ENCODE measurements around the gene ZNF365. TPM values are rescaled to one million over a fixed set of nuclear protein-coding genes. Genes with fewer than 3 reads are reported as not detected.

ZNF365 gene
- total RNA-seq, 4 donors from 2014 or later = 0.56 to 4.7 (median 1.2) TPM

DNA sequence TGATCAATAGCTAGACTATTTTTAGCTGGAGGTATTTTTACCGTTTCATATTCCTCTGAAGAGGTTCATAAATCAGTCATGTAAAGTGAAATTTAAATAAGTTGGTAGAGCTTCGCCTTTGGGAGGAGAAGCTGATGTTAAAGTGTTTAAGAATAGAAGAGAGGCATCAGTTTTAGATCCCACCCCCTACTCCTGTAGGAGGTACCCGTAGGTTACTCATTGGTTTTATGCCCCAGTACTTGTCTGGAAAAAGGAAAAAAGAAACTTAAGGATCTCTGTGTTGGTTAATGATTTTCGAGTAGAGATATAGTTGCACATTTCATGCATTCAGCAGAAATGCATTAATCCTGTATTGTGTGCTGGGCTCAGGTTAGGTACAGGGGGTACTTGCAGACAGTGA, 8.7 kb downstream of the ZNF365 start:
- no peak overlapping the region for H3K27ac ChIP-seq
- no peaks in the 10 kb centered on the region for H3K9me3 ChIP-seq
- H3K4me1 ChIP-seq = no peaks in the 10 kb centered on the region
- intact Hi-C loops (cut with DNase I) = no loop called here
- no peaks in the 10 kb centered on the region for H3K27me3 ChIP-seq
- TF ChIP-seq, protein P1, sequence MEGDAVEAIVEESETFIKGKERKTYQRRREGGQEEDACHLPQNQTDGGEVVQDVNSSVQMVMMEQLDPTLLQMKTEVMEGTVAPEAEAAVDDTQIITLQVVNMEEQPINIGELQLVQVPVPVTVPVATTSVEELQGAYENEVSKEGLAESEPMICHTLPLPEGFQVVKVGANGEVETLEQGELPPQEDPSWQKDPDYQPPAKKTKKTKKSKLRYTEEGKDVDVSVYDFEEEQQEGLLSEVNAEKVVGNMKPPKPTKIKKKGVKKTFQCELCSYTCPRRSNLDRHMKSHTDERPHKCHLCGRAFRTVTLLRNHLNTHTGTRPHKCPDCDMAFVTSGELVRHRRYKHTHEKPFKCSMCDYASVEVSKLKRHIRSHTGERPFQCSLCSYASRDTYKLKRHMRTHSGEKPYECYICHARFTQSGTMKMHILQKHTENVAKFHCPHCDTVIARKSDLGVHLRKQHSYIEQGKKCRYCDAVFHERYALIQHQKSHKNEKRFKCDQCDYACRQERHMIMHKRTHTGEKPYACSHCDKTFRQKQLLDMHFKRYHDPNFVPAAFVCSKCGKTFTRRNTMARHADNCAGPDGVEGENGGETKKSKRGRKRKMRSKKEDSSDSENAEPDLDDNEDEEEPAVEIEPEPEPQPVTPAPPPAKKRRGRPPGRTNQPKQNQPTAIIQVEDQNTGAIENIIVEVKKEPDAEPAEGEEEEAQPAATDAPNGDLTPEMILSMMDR (IDR thresholded peaks at IDR 0.05) = no peak
- no peak for TF ChIP-seq POLR2A (IDR thresholded peaks at IDR 0.05)
- WGBS, 2 donors = 73 to 81% methylated on average over 4 of the region's 4 CpGs
- H3K4me3 ChIP-seq = no peak overlapping the region
- no peaks in the 10 kb centered on the region for H3K36me3 ChIP-seq
- no peak for DNase-seq

DNA sequence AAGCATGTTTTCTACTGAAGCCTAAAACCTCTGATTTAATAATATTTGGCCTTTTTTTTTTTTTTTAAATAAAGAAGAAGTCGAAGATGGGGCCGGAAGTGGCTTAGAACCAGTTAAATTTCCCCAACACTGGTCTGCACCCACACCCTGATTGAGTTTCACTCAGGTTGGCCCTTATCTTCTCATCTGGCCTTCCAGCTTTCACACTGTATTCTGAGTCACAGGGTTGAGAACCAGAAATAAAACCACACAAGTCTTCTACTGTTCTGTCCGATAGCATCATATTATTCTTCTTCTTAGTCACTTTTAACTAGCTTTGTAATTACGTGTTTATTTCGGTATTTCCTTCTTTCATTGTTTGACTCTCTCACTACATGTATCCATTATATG, 9.9 kb downstream of the ZNF365 start:
- no peaks in the 10 kb centered on the region for H3K27me3 ChIP-seq
- no peaks in the 10 kb centered on the region for H3K36me3 ChIP-seq
- TF ChIP-seq POLR2A (IDR thresholded peaks at IDR 0.05) = no peak
- TF ChIP-seq, protein P1 (IDR thresholded peaks at IDR 0.05) = no peak
- 67 to 76% methylated on average over 5 of the region's 5 CpGs for WGBS, 2 donors
- H3K27ac ChIP-seq = no peak overlapping the region
- H3K9me3 ChIP-seq = no peaks in the 10 kb centered on the region
- no peaks in the 10 kb centered on the region for H3K4me1 ChIP-seq
- H3K4me3 ChIP-seq = no peak overlapping the region
- intact Hi-C loops (cut with DNase I) = no loop called here
- no peak for DNase-seq

DNA sequence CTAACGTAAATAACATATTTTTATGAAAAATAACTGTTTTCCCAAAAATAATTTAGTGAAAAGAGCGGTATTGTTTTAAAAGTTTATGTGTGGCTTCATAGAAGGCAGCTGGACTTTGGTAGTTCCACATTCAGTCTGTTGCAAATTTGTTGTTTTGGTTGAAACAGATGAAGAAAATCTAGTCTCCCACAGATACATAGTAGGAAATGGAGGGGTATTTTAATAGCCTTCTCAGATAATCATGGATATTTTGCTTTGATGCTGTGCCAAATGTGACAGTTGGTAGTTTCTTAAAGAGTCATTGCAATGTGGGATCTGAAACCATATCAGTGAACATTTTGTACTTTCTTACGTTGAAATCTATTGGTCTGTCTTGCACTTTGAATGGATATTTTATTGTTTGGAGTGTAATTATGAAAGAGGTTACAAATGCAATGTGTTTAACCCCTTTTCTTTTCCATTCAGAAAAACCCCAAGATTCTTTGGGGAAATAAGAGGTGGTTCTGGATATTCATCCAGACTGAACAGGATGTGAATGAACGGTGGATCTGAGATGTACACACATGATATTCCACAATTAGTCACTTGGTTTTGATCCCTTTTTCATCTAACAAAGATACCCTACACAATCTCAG, 10.4 kb downstream of the ZNF365 start:
- no peak overlapping the region for H3K4me3 ChIP-seq
- no peak for TF ChIP-seq POLR2A (IDR thresholded peaks at IDR 0.05)
- TF ChIP-seq, protein P1 (IDR thresholded peaks at IDR 0.05) = no peak
- H3K4me1 ChIP-seq = no peaks in the 10 kb centered on the region
- no peaks in the 10 kb centered on the region for H3K36me3 ChIP-seq
- WGBS, 2 donors = 61 to 71% methylated on average over 4 of the region's 4 CpGs
- no peak for DNase-seq
- no peaks in the 10 kb centered on the region for H3K9me3 ChIP-seq
- H3K27me3 ChIP-seq = no peaks in the 10 kb centered on the region
- intact Hi-C loops (cut with DNase I) = no loop called here
- H3K27ac ChIP-seq = no peak overlapping the region

DNA sequence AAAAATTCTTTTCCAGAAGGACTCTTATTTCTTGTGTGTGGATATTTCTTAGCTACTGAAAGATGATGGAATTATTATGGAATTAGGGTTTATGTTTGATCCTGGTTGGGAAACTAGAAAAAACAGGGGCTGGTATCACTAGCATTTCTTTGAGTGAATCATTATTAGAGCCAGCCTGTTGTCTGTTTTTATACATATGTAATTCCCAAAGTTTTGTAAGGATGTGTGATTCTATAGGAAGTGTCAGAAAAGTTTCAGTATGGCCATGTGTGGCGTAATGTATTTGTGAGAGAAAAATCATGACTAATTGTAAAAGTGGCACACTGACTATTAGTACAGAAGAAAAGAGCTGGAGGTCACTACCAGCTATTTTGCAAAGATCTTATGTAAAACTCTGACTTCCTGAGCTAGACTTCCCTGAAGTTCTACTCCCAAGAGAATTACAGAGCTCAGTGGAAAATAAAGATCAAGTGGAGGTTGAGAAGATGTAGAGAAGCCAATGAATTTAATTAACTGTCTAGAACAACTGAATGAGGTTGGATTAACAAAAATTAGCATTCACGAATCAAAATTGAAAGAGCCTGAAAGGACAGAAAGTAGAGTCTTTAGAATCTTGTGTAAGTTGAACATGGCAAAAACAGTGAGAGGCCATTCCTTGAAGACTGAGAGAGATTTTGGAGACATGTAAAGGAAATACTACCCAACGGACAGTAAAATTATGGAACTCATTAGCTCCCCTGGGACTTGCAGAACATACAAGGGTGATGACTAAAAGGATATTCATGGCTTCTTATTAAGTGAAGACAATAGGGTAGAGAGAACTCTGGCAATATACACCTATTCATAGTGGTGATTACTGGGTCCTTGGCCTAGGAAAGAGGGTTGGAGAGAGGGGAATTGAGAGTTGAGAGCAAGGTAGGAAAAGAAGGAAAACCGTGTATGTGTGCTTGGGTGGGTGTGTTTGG, 12.5 kb downstream of the ZNF365 start:
- H3K36me3 ChIP-seq = no peaks in the 10 kb centered on the region
- no peaks in the 10 kb centered on the region for H3K4me1 ChIP-seq
- H3K27ac ChIP-seq = no peak overlapping the region
- TF ChIP-seq, protein P1 (IDR thresholded peaks at IDR 0.05) = no peak
- no peak for TF ChIP-seq POLR2A (IDR thresholded peaks at IDR 0.05)
- DNase-seq = no peak
- intact Hi-C loops (cut with DNase I) = no loop called here
- H3K4me3 ChIP-seq = no peak overlapping the region
- WGBS, 2 donors = 75 to 84% methylated on average over 4 of the region's 4 CpGs
- H3K9me3 ChIP-seq = no peaks in the 10 kb centered on the region
- H3K27me3 ChIP-seq = no peaks in the 10 kb centered on the region

DNA sequence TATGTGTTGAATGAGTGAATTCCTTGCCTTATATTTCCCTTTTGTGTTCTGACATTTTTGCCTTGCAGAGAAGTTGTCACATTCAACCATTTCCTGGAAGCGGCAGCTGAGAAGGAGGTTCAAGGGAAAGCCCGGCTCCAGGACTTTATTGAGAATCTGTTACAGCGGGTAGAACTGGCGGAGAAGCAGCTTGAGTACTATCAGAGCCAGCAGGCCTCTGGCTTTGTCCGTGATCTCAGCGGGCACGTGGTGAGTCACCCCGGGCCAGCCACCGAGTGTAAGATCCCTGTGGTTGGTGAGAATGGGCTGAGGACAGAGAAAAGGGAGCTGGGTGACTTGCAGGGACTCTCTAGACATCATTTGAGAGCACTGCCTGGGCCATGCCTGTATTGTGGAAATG, 14.2 kb downstream of the ZNF365 start:
- 89 to 98% methylated on average over 7 to 9 of the region's 9 CpGs for WGBS, 2 donors

More for the DNA sequence above, 14.2 kb downstream of the ZNF365 start:
- H3K27me3 ChIP-seq = no peaks in the 10 kb centered on the region
- no peak overlapping the region for H3K27ac ChIP-seq
- no peak for TF ChIP-seq POLR2A (IDR thresholded peaks at IDR 0.05)
- TF ChIP-seq, protein P1 (IDR thresholded peaks at IDR 0.05) = no peak
- H3K4me3 ChIP-seq = no peak overlapping the region
- H3K4me1 ChIP-seq = no peaks in the 10 kb centered on the region
- DNase-seq = no peak
- no peaks in the 10 kb centered on the region for H3K36me3 ChIP-seq
- intact Hi-C loops (cut with DNase I) = no loop called here
- no peaks in the 10 kb centered on the region for H3K9me3 ChIP-seq
